Measurements from ENCODE around the gene RAPGEFL1.

Gene RAPGEFL1

DNA sequence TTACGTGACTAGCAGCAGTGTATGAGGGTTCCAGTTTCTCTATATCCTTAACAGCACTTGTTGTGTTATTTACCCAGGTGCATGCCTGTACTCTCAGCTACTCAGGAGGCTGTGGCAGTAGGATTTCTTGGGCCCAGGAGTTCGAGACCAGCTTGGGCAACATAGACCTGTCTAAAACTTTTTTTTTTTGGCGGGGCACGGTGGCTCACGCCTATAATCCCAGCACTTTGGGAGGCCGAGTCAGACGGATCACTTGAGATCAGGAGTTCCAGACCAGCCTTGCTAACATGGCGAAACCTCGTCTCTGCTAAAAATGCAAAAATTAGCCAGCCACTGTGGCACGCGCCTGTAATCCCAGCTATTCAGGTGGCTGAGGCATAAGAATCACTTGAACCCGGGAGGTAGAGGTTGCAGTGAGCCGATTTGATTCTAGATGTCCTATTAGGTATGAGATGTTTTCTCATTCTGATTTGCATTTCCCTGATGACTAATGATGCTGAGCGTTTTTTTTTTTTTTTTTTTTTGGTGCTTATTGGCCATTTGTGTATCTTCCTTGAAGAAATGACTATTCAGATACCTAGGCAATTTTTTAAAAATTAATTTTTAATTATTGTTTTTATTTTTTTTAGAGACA is 23.6 kb upstream of the RAPGEFL1 start:
- no peak for DNase-seq (ENCODE audit: low read depth in 1 of 2, low spot score in 1 of 2)
- TF ChIP-seq SPI1 (IDR thresholded peaks at IDR 0.05; ENCODE audit: borderline replicate concordance, low read depth): no peak
- H3K27me3 ChIP-seq (ENCODE audit: insufficient read depth, poor library complexity, severe bottlenecking): no peaks in the 10 kb centered on the region
- H3K27ac ChIP-seq (replicated peaks): peak overlapping the region; percentile 67
- H3K4me3 ChIP-seq (replicated peaks; ENCODE audit: insufficient read depth, low read length): no peak overlapping the region

DNA sequence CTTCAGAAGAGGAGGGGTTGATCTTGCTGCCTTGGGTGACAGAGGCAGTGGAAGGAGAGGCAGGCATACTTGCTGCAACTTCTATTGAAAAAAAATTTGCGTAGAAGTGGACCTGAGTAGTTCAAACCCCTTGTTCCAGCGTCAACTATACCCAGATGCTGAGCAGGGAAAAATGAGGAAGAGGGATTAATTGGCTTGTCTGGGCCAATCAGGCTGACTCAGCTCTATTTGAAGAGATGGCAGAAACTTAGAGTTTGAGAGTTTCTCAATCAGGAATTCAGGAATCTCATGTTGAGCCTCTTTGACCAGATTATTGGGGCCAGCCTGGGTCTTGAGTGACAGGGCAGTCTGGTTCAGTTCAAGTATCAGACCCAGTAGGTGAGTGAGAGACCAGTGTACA is 19.3 kb upstream of the RAPGEFL1 start:
- 0 out of 2 replicates have a peak overlapping the region, but pooled peaks have one; percentile 6 for H3K27ac ChIP-seq (replicated peaks)
- no peaks in the 10 kb centered on the region for H3K27me3 ChIP-seq (ENCODE audit: insufficient read depth, poor library complexity, severe bottlenecking)
- TF ChIP-seq GABPA (IDR thresholded peaks at IDR 0.05; ENCODE audit: low read depth) (no peak), SPI1 (IDR thresholded peaks at IDR 0.05; ENCODE audit: borderline replicate concordance, low read depth) (peak; percentile 86), POLR2AphosphoS5 (IDR thresholded peaks at IDR 0.05; ENCODE audit: low read depth) (no peak)
- TF ChIP-seq, protein P1, sequence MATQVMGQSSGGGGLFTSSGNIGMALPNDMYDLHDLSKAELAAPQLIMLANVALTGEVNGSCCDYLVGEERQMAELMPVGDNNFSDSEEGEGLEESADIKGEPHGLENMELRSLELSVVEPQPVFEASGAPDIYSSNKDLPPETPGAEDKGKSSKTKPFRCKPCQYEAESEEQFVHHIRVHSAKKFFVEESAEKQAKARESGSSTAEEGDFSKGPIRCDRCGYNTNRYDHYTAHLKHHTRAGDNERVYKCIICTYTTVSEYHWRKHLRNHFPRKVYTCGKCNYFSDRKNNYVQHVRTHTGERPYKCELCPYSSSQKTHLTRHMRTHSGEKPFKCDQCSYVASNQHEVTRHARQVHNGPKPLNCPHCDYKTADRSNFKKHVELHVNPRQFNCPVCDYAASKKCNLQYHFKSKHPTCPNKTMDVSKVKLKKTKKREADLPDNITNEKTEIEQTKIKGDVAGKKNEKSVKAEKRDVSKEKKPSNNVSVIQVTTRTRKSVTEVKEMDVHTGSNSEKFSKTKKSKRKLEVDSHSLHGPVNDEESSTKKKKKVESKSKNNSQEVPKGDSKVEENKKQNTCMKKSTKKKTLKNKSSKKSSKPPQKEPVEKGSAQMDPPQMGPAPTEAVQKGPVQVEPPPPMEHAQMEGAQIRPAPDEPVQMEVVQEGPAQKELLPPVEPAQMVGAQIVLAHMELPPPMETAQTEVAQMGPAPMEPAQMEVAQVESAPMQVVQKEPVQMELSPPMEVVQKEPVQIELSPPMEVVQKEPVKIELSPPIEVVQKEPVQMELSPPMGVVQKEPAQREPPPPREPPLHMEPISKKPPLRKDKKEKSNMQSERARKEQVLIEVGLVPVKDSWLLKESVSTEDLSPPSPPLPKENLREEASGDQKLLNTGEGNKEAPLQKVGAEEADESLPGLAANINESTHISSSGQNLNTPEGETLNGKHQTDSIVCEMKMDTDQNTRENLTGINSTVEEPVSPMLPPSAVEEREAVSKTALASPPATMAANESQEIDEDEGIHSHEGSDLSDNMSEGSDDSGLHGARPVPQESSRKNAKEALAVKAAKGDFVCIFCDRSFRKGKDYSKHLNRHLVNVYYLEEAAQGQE (IDR thresholded peaks at IDR 0.05; ENCODE audit: insufficient replicate concordance, low read depth): no peak
- TF ChIP-seq, protein P2, sequence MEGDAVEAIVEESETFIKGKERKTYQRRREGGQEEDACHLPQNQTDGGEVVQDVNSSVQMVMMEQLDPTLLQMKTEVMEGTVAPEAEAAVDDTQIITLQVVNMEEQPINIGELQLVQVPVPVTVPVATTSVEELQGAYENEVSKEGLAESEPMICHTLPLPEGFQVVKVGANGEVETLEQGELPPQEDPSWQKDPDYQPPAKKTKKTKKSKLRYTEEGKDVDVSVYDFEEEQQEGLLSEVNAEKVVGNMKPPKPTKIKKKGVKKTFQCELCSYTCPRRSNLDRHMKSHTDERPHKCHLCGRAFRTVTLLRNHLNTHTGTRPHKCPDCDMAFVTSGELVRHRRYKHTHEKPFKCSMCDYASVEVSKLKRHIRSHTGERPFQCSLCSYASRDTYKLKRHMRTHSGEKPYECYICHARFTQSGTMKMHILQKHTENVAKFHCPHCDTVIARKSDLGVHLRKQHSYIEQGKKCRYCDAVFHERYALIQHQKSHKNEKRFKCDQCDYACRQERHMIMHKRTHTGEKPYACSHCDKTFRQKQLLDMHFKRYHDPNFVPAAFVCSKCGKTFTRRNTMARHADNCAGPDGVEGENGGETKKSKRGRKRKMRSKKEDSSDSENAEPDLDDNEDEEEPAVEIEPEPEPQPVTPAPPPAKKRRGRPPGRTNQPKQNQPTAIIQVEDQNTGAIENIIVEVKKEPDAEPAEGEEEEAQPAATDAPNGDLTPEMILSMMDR (IDR thresholded peaks at IDR 0.05; ENCODE audit: insufficient read depth, low read length): no peak
- peak in 1 of 2 experiments; percentile 38 for DNase-seq (ENCODE audit: low read depth in 1 of 2, low spot score in 1 of 2)
- H3K4me3 ChIP-seq (replicated peaks; ENCODE audit: insufficient read depth, low read length): no peak overlapping the region

DNA sequence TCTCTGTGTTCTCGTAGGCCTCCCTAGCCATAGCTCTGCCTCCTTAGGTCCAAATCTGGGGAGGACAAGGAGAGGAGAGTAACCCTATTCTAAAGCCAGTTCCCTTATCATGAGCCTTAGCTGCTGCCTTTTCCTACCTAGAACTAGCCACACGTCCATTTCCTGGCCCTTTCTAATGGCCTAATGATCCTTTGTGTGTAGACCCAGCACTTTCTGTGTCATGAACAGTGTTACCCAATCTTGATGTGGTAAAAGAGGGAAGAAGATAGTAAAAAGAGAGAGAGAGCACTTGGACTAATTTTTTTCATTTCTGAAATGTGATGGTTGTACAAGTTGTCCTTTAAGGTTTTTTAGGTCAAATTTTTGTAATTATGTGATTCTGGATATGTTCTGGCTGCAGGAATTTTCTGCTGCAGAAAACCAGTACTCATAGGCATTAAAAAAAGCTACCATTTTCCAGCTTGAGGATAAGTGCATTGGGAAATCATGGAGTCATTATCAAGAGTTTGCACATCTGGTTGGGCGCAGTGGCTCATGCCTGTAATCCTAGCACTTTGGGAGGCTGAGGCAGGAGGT is 18.7 kb upstream of the RAPGEFL1 start:
- no peaks in the 10 kb centered on the region for H3K27me3 ChIP-seq (ENCODE audit: insufficient read depth, poor library complexity, severe bottlenecking)
- H3K27ac ChIP-seq (replicated peaks): 0 out of 2 replicates have a peak overlapping the region, but pooled peaks have one; percentile 0
- H3K4me3 ChIP-seq (replicated peaks; ENCODE audit: insufficient read depth, low read length): no peak overlapping the region
- DNase-seq (ENCODE audit: low read depth in 1 of 2, low spot score in 1 of 2): peak in 1 of 2 experiments; percentile 58
- TF ChIP-seq, protein P2 (IDR thresholded peaks at IDR 0.05; ENCODE audit: insufficient read depth, low read length): no peak
- TF ChIP-seq SPI1 (IDR thresholded peaks at IDR 0.05; ENCODE audit: borderline replicate concordance, low read depth) (no peak), POLR2AphosphoS5 (IDR thresholded peaks at IDR 0.05; ENCODE audit: low read depth) (no peak), GABPA (IDR thresholded peaks at IDR 0.05; ENCODE audit: low read depth) (no peak)
- TF ChIP-seq, protein P1 (IDR thresholded peaks at IDR 0.05; ENCODE audit: insufficient replicate concordance, low read depth): no peak

DNA sequence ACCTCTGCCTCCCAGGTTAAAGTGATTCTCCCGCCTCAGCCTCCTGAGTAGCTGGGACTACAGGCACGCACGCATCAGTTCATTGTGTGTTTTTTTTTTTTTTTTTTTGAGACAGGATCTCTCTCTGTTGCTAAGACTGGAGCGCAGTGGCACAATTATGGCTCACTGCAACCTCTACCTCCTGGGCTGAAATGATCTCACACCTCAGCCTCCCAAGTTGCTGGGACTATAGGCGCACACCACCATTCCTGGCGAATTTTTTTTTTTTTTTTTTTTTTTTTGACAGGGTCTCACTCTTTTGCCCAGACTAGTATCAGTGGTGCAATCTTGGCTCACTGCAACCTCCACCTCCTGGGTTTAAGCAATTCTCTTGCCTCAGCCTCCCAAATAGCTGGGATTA is 17.8 kb upstream of the RAPGEFL1 start:
- no peak for DNase-seq (ENCODE audit: low read depth in 1 of 2, low spot score in 1 of 2)
- no peak overlapping the region for H3K27ac ChIP-seq (replicated peaks)
- no peaks in the 10 kb centered on the region for H3K27me3 ChIP-seq (ENCODE audit: insufficient read depth, poor library complexity, severe bottlenecking)
- TF ChIP-seq POLR2AphosphoS5 (IDR thresholded peaks at IDR 0.05; ENCODE audit: low read depth) (no peak), SPI1 (IDR thresholded peaks at IDR 0.05; ENCODE audit: borderline replicate concordance, low read depth) (no peak), GABPA (IDR thresholded peaks at IDR 0.05; ENCODE audit: low read depth) (no peak)
- TF ChIP-seq, protein P2 (IDR thresholded peaks at IDR 0.05; ENCODE audit: insufficient read depth, low read length): no peak
- TF ChIP-seq, protein P1 (IDR thresholded peaks at IDR 0.05; ENCODE audit: insufficient replicate concordance, low read depth): no peak
- H3K4me3 ChIP-seq (replicated peaks; ENCODE audit: insufficient read depth, low read length): no peak overlapping the region

All from HL-60 (cell line).